Upper lobe of left lung (tissue), 6 donors: ENCODE results near the gene SCAND1. TPM values are rescaled to one million over a fixed set of nuclear protein-coding genes. Genes with fewer than 3 reads are reported as not detected.

Source experiments
- ATAC-seq, 2 donors: fragments of 200-7000 bp; cut with Tn5 transposase; one replicate each; pipeline ENCODE4 v1.9.1; 2022; ENCODE audit warnings: mild to moderate bottlenecking in 2 of 2, moderate library complexity in 2 of 2; ENCODE audit not compliant: low FRiP score in 2 of 2
- DNase-seq, 2 donors: peaks; one replicate each; pipeline ENCODE4 v3.0.0-alpha.2; 2019 to 2020
- H3K27ac ChIP-seq, 4 donors: fragments of 200-600 bp; sonication (generic); one replicate each; pipeline ENCODE4 v1.5.1; 2016 to 2019
- H3K27me3 ChIP-seq, 4 donors: fragments of 200-600 bp; sonication (generic); one replicate each; pipeline ENCODE4 v1.5.1; 2017 to 2019
- H3K36me3 ChIP-seq, 4 donors: fragments of 200-600 bp; sonication (generic); one replicate each; pipeline ENCODE4 v1.5.1; 2016 to 2019
- H3K4me1 ChIP-seq, 4 donors: fragments of 200-600 bp; sonication (generic); one replicate each; pipeline ENCODE4 v1.5.1; 2018 to 2019
- H3K4me3 ChIP-seq, 4 donors: fragments of 200-600 bp; sonication (generic); one replicate each; pipeline ENCODE4 v1.5.1; 2017 to 2019; ENCODE audit warnings: mild to moderate bottlenecking in 2 of 4, moderate library complexity in 1 of 4
- H3K9me3 ChIP-seq, 4 donors: fragments of 200-600 bp; sonication (generic); one replicate each; pipeline ENCODE4 v1.5.1; 2018 to 2019
- EP300 ChIP-seq, 4 donors: sonication (generic); formaldehyde crosslinking; IDR thresholded peaks; one replicate each; pipeline ENCODE4 v1.5.1; 2017; ENCODE audit warnings: antibody characterized with exemption in 4 of 4, control low read depth in 2 of 4
- POLR2A ChIP-seq, 4 donors: fragments of 450-650 bp; IDR thresholded peaks; one replicate each; pipeline ENCODE4 v1.5.1; 2016 to 2017; ENCODE audit warnings: antibody characterized with exemption in 4 of 4, mild to moderate bottlenecking in 2 of 4
- POLR2AphosphoS5 ChIP-seq, 2 donors: sonication (generic); formaldehyde crosslinking; IDR thresholded peaks; one replicate each; pipeline ENCODE4 v1.5.1; 2017; ENCODE audit warnings: antibody characterized with exemption in 2 of 2
- WGBS, 2 donors: methylation state at CpG; one replicate each; pipeline ENCODE4 v1.1.5; 2017 to 2018; 5-methylcytosine and 5-hydroxymethylcytosine counted together
- small RNA-seq, 4 donors: library from RNA; depleted of rRNA; stranded (forward); fragments of <200 nt; gene quantifications; one replicate each; pipeline ENCODE3, GENCODE V24; 2016
- total RNA-seq, 6 donors: library from RNA; depleted of rRNA in 4 of 6; stranded (reverse); fragments of >200 nt in 4 of 6; gene quantifications; one replicate each; pipeline versions ENCODE4 v1.1.0 to v1.2.1, GENCODE V29; 2016 to 2021
- TF ChIP-seq, protein P1 (sequence below), 6 experiments: fragments of 450-650 bp in 4 of 6; fragments of 200-600 bp in 2 of 6; sonication (generic) in 2 of 6; IDR thresholded peaks; one replicate each; pipeline ENCODE4 v1.5.1; 2016 to 2019; ENCODE audit warnings: antibody characterized with exemption in 6 of 6
- donor health status: DM: no; HTN: no; CAD: no; lungs with moderate emphysema.
- donor health status: DM: no; HTN: yes; CAD: no; lungs with severe emphysema.

The SCAND1 gene
- total RNA-seq, 6 donors from 2014 or later, result 51.1 to 143 (median 84.5) TPM

DNA sequence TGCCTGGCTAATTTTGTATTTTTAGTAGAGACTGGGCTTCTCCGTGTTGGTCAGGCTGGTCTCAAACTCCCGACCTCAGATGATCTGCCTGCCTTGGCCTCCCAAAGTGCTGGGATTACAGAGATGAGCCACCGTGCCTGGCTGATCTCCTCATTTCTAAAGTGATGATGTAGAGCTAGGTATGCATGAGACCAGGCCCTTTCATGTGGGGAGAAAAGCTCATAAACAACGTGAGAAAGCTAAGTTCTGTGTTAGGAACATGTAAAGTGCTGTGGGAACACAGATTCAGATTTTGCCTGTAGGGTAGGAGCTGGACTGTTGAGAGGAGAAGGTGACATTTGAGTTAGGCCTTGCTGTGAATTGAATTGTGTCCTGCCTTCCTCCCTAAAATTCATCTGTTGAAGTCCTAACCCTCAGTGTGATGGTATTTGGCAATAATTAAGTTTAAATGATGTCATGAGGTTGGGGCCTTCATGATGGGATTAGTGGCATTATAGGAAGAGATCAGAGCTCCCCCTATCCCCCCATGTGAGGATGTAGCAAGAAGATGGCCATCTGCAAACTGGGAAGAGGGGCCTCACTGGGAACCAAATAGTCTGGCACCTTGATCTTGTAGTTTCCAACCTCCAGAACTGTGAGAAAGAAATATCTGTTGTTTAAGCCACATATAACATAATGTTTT lies 49.2 kb downstream of the SCAND1 start:
- WGBS, 2 donors, result 75 to 99% methylated on average over 4 of the region's 4 CpGs
- TF ChIP-seq POLR2AphosphoS5 (IDR thresholded peaks at IDR 0.05), result no peak
- no peak for TF ChIP-seq POLR2A (IDR thresholded peaks at IDR 0.05)
- TF ChIP-seq, protein P1, sequence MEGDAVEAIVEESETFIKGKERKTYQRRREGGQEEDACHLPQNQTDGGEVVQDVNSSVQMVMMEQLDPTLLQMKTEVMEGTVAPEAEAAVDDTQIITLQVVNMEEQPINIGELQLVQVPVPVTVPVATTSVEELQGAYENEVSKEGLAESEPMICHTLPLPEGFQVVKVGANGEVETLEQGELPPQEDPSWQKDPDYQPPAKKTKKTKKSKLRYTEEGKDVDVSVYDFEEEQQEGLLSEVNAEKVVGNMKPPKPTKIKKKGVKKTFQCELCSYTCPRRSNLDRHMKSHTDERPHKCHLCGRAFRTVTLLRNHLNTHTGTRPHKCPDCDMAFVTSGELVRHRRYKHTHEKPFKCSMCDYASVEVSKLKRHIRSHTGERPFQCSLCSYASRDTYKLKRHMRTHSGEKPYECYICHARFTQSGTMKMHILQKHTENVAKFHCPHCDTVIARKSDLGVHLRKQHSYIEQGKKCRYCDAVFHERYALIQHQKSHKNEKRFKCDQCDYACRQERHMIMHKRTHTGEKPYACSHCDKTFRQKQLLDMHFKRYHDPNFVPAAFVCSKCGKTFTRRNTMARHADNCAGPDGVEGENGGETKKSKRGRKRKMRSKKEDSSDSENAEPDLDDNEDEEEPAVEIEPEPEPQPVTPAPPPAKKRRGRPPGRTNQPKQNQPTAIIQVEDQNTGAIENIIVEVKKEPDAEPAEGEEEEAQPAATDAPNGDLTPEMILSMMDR (IDR thresholded peaks at IDR 0.05), result no peak
- no peak for TF ChIP-seq EP300 (IDR thresholded peaks at IDR 0.05)
- no peak for DNase-seq
- Histone ChIP-seq H3K36me3 (peaks cover 0 to 28% (median 5%) of the 10 kb centered on the region in 4 donors), H3K27ac (no peak overlapping the region), H3K4me1 (peaks cover 0 to 10% (median 3%) of the 10 kb centered on the region in 4 donors), H3K27me3 (no peaks in the 10 kb centered on the region), H3K4me3 (no peak overlapping the region), H3K9me3 (no peaks in the 10 kb centered on the region)
- ATAC-seq, result no peak

DNA sequence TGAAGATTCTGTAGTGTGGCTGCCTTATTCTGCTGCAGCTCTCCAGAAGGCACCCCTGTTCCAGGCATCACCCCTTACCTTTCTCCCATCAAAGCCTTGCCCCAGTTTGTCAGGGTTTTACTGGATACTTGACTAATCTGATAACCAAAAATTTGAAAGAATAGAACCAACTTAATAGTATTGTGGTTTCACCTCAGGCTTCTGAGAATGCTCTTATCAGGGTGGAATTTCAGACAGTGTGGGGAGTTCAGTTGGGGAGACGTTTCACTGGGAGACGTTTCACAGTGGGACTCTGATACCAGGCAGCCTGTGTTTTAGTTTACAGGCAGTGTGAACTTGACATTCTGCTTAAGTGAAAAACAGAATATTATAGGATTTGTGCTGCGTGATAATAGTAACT lies 50.5 kb downstream of the SCAND1 start:
- H3K4me1 ChIP-seq, result peaks cover 0 to 10% (median 3%) of the 10 kb centered on the region in 4 donors
- 88 to 89% methylated on average over 3 of the region's 3 CpGs for whole genome bisulfite sequencing, 2 donors
- H3K4me3 ChIP-seq, result no peak overlapping the region
- DNase-seq, result no peak
- H3K27ac ChIP-seq, result no peak overlapping the region
- peaks cover 5 to 37% (median 14%) of the 10 kb centered on the region in 4 donors for H3K36me3 ChIP-seq
- no peaks in the 10 kb centered on the region for H3K27me3 ChIP-seq
- no peaks in the 10 kb centered on the region for H3K9me3 ChIP-seq
- ATAC-seq, result no peak
- TF ChIP-seq EP300 (IDR thresholded peaks at IDR 0.05) (no peak), POLR2A (IDR thresholded peaks at IDR 0.05) (no peak), POLR2AphosphoS5 (IDR thresholded peaks at IDR 0.05) (no peak)
- TF ChIP-seq, protein P1 (IDR thresholded peaks at IDR 0.05), result no peak

Small RNA genes lying within 50 kb of the gene (small RNA-seq; reads per million reads assigned to genes)
- 0 reads per million in 4 donors for gene RNU6-937P

Other genes starting within 250 kb of the SCAND1 start
- 100 to 1,000 TPM; 220 to 925 (median 266) TPM for gene RBM39, start 212.2 kb downstream of the SCAND1 start, total RNA-seq
- gene PHF20, start 182.5 kb downstream of the SCAND1 start, total RNA-seq, result 10 to 100 TPM; 29.9 to 65.9 (median 42.5) TPM
- gene CNBD2, start 14.1 kb upstream of the SCAND1 start, total RNA-seq, result 1 to 10 TPM in 5 of 6 donors, not detected in 1; 2.2 to 4.2 (median 3.7) TPM
- 100 to 1,000 TPM in 1 of 6 donors, 10 to 100 TPM in 5; 56.6 to 104 (median 79.2) TPM for gene EPB41L1, start 200.2 kb upstream of the SCAND1 start, total RNA-seq